GM12878 (cell line): ENCODE measurements around the gene ZNF554. TPM values are rescaled to one million over a fixed set of nuclear protein-coding genes. Genes with fewer than 3 reads are reported as not detected.

Source experiments
- IRF4 ChIP-seq: IDR thresholded peaks from 2 replicates; pipeline ENCODE4 v1.6.1; 2011; ENCODE audit warnings: low read depth, low read length
- SKIL ChIP-seq: fragments of 450-650 bp; IDR thresholded peaks from 2 replicates; pipeline ENCODE4 v1.6.1; 2017; ENCODE audit warnings: mild to moderate bottlenecking, low read depth, inconsistent platforms; ENCODE audit not compliant: poor library complexity, severe bottlenecking
- polyA plus RNA-seq, 11 experiments: library from polyadenylated mRNA; depleted of rRNA in 4 of 11; unstranded in 6 of 11; stranded (reverse) in 5 of 11; fragments of >200 nt; fragmentation: Nextera tagmentation in 4 of 11; fragmentation: Illumina TruSeq in 1 of 11; extraction: Ambion mirVana in 4 of 11; extraction: Trizol in 1 of 11; gene quantifications; 1 replicate in 1 of 11; 2 replicates in 10 of 11; pipeline versions ENCODE4 v1.2.1 to v1.2.3, GENCODE V29; 2011 to 2016; ENCODE audit warnings: inconsistent platforms in 2 of 11, missing spikeins in 2 of 11, low read depth in 1 of 11
- total RNA-seq, 4 experiments: library from RNA; depleted of rRNA in 3 of 4; stranded (reverse); fragments of >200 nt in 3 of 4; fragmentation: Illumina TruSeq in 1 of 4; extraction: Trizol in 1 of 4; gene quantifications; 2 replicates each; pipeline versions ENCODE4 v1.2.1 to v1.2.3, GENCODE V29; 2013 to 2021
- TF ChIP-seq, protein P1 (sequence below): fragments of 450-650 bp; formaldehyde crosslinking; IDR thresholded peaks from 2 replicates; pipeline ENCODE4 v1.5.0; 2022; ENCODE audit warnings: mild to moderate bottlenecking, missing genetic modification characterization
- TF ChIP-seq, protein P2 (sequence below): fragments of 150-350 bp; IDR thresholded peaks from 2 replicates; pipeline ENCODE4 v1.6.1; 2016; ENCODE audit warnings: low read depth, low read length

The ZNF554 gene
- total and polyA plus RNA-seq, 10 of the 15 experiments (the other 5 are each of a cell fraction or from before 2014, with no cell fraction given) = 0.19 to 2.1 (median 1.4) TPM

DNA sequence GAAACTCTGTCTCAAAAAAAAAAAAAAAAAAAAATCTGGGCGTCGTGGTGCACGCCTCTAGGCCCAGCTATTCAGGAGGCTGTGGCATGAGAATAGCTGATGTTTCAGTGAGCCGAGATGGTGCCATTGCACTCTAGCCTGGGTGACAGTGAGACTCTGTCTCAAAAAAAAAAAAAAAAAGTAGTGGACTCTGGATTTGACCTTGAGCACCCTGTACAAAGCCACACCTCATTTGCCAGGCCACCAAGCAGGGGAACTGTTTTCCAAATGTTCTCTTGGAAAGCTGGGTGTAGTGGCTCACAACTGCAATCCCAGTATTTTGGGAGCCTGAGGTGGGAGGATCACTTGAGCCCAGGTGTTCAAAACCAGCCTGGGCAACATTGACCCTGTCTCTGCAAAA lies 17.8 kb downstream of the ZNF554 start (continued):
- TF ChIP-seq, protein P1, sequence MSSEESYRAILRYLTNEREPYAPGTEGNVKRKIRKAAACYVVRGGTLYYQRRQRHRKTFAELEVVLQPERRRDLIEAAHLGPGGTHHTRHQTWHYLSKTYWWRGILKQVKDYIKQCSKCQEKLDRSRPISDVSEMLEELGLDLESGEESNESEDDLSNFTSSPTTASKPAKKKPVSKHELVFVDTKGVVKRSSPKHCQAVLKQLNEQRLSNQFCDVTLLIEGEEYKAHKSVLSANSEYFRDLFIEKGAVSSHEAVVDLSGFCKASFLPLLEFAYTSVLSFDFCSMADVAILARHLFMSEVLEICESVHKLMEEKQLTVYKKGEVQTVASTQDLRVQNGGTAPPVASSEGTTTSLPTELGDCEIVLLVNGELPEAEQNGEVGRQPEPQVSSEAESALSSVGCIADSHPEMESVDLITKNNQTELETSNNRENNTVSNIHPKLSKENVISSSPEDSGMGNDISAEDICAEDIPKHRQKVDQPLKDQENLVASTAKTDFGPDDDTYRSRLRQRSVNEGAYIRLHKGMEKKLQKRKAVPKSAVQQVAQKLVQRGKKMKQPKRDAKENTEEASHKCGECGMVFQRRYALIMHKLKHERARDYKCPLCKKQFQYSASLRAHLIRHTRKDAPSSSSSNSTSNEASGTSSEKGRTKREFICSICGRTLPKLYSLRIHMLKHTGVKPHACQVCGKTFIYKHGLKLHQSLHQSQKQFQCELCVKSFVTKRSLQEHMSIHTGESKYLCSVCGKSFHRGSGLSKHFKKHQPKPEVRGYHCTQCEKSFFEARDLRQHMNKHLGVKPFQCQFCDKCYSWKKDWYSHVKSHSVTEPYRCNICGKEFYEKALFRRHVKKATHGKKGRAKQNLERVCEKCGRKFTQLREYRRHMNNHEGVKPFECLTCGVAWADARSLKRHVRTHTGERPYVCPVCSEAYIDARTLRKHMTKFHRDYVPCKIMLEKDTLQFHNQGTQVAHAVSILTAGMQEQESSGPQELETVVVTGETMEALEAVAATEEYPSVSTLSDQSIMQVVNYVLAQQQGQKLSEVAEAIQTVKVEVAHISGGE (CRISPR knock-in tag) = no peak
- no peak for TF ChIP-seq IRF4
- no peak for TF ChIP-seq SKIL
- TF ChIP-seq, protein P2, sequence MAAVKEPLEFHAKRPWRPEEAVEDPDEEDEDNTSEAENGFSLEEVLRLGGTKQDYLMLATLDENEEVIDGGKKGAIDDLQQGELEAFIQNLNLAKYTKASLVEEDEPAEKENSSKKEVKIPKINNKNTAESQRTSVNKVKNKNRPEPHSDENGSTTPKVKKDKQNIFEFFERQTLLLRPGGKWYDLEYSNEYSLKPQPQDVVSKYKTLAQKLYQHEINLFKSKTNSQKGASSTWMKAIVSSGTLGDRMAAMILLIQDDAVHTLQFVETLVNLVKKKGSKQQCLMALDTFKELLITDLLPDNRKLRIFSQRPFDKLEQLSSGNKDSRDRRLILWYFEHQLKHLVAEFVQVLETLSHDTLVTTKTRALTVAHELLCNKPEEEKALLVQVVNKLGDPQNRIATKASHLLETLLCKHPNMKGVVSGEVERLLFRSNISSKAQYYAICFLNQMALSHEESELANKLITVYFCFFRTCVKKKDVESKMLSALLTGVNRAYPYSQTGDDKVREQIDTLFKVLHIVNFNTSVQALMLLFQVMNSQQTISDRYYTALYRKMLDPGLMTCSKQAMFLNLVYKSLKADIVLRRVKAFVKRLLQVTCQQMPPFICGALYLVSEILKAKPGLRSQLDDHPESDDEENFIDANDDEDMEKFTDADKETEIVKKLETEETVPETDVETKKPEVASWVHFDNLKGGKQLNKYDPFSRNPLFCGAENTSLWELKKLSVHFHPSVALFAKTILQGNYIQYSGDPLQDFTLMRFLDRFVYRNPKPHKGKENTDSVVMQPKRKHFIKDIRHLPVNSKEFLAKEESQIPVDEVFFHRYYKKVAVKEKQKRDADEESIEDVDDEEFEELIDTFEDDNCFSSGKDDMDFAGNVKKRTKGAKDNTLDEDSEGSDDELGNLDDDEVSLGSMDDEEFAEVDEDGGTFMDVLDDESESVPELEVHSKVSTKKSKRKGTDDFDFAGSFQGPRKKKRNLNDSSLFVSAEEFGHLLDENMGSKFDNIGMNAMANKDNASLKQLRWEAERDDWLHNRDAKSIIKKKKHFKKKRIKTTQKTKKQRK = no peak
